HepG2 (cell line): ENCODE measurements around the gene NDE1. TPM values are rescaled to one million over a fixed set of nuclear protein-coding genes. Genes with fewer than 3 reads are reported as not detected.

Experiments used
- ATAC-seq: fragments of 200-7000 bp; cut with Tn5 transposase; 3 replicates; pipeline ENCODE4 v1.9.1; 2020; ENCODE audit warnings: mild to moderate bottlenecking, moderate library complexity
- BruUV-seq: library from RNA; stranded (reverse); fragments of 400-500 nt; replicated peaks from 2 replicates; lab custom pipeline; 2021; lab: Mats Ljungman, UMichigan
- CTCF ChIA-PET: fragments of 300-600 bp; formaldehyde crosslinking; extraction: SDS; loops from one replicate; lab custom pipeline; 2021; ENCODE audit warnings: low total read pairs, inconsistent platforms, low intra/inter-chr PET ratio; lab: Yijun Ruan, JAX
- POLR2A ChIA-PET: fragments of 350-600 bp; sonication (Branson Sonifier 250); formaldehyde crosslinking; loops from one replicate; lab custom pipeline; 2020; ENCODE audit warnings: antibody characterized with exemption, inconsistent platforms; lab: Yijun Ruan, JAX
- DNase-seq: peaks from one replicate; pipeline ENCODE4 v3.0.0-alpha.2; 2015; ENCODE audit warnings: low spot score
- FAIRE-seq: peaks from 3 replicates; lab custom pipeline; 2011; peaks lifted over from hg19 to GRCh38; lab: Jason Lieb, UNC
- H2AFZ ChIP-seq: one replicate; pipeline ENCODE4 v1.6.1; 2011; ENCODE audit warnings: low read length, inconsistent platforms
- H3K27ac ChIP-seq: fragments of 300-600 bp; 3 replicates; pipeline ENCODE4 v1.8.0; 2011; ENCODE audit warnings: mixed run types, mild to moderate bottlenecking, mixed read lengths, low read length, inconsistent platforms; ENCODE audit not compliant: insufficient read depth; ENCODE audit errors: extremely low read length
- H3K27me3 ChIP-seq, 2 experiments: fragments of 200-600 bp in 1 of 2; 2 replicates in 1 of 2; 3 replicates in 1 of 2; pipeline versions ENCODE4 v1.6.0 to v1.8.0; 2011; ENCODE audit warnings: low read length in 2 of 2, mild to moderate bottlenecking in 2 of 2, moderate library complexity in 2 of 2, inconsistent platforms in 1 of 2; ENCODE audit not compliant: insufficient read depth in 2 of 2, control insufficient read depth in 1 of 2
- H3K36me3 ChIP-seq, 2 experiments: fragments of 200-600 bp in 1 of 2; replicated peaks in 1 of 2; 2 replicates in 1 of 2; 3 replicates in 1 of 2; pipeline versions ENCODE4 v1.5.1 to v1.8.0; 2011; ENCODE audit warnings: low read length in 2 of 2, inconsistent platforms in 1 of 2; ENCODE audit not compliant: insufficient read depth in 2 of 2, control insufficient read depth in 1 of 2
- H3K4me1 ChIP-seq: 2 replicates; pipeline ENCODE4 v1.5.1; 2012; ENCODE audit warnings: low read length, inconsistent platforms; ENCODE audit not compliant: insufficient read depth
- H3K4me2 ChIP-seq: 2 replicates; pipeline ENCODE4 v1.6.0; 2011; ENCODE audit warnings: low read depth, low read length, inconsistent platforms
- H3K4me3 ChIP-seq, 3 experiments: fragments of 200-600 bp in 1 of 3; sonication (generic), shearing (Covaris generic) in 1 of 3; replicated peaks in 1 of 3; 2 replicates each; pipeline ENCODE4 v1.5.1; 2011 to 2016; ENCODE audit warnings: low read length in 3 of 3, inconsistent platforms in 2 of 3, low read depth in 2 of 3, mild to moderate bottlenecking in 2 of 3, control low read depth in 1 of 3, mixed read lengths in 1 of 3; ENCODE audit not compliant: insufficient read depth in 1 of 3
- H3K79me2 ChIP-seq: one replicate; pipeline ENCODE4 v1.6.1; 2011; ENCODE audit warnings: low read length, inconsistent platforms; ENCODE audit not compliant: insufficient read depth
- H3K9ac ChIP-seq: 2 replicates; pipeline ENCODE4 v1.6.0; 2011; ENCODE audit warnings: mild to moderate bottlenecking, low read depth, low read length, inconsistent platforms; ENCODE audit not compliant: insufficient read depth
- H3K9me3 ChIP-seq: 2 replicates; pipeline ENCODE4 v1.5.1; 2012; ENCODE audit warnings: mild to moderate bottlenecking, low read length
- H4K20me1 ChIP-seq: 2 replicates; pipeline ENCODE4 v1.6.0; 2011; ENCODE audit warnings: inconsistent platforms, mild to moderate bottlenecking, low read length, moderate library complexity; ENCODE audit not compliant: insufficient read depth
- CHD4 ChIP-seq: fragments of 200-600 bp; sonication (generic); IDR thresholded peaks from 2 replicates; pipeline ENCODE4 v1.7.0; 2017; ENCODE audit warnings: mild to moderate bottlenecking, low read length, borderline replicate concordance
- CREM ChIP-seq, 2 experiments: sonication (generic) in 1 of 2; formaldehyde crosslinking in 1 of 2; IDR thresholded peaks; 2 replicates each; pipeline versions ENCODE4 v1.4.0 to v1.6.1; 2016 to 2020; ENCODE audit warnings: antibody characterized with exemption in 1 of 2, mild to moderate bottlenecking in 1 of 2, missing genetic modification reagents in 1 of 2
- HCFC1 ChIP-seq: fragments of 150-350 bp; IDR thresholded peaks from 2 replicates; pipeline ENCODE4 v1.6.1; 2014; ENCODE audit warnings: low read depth, low read length
- JUN ChIP-seq: sonication (generic); formaldehyde crosslinking; IDR thresholded peaks from 2 replicates; pipeline ENCODE4 v1.4.0; 2020; ENCODE audit warnings: mild to moderate bottlenecking, missing genetic modification reagents
- KDM2A ChIP-seq: sonication (generic); formaldehyde crosslinking; IDR thresholded peaks from 2 replicates; pipeline ENCODE4 v1.4.0; 2020; ENCODE audit warnings: low read depth, missing genetic modification reagents, borderline replicate concordance
- NAIF1 ChIP-seq: sonication (generic); formaldehyde crosslinking; IDR thresholded peaks from 2 replicates; pipeline ENCODE4 v1.5.0; 2020; ENCODE audit warnings: mild to moderate bottlenecking, missing genetic modification reagents, borderline replicate concordance
- PHF21A ChIP-seq: sonication (generic); formaldehyde crosslinking; IDR thresholded peaks from 2 replicates; pipeline ENCODE4 v1.5.0; 2020; ENCODE audit warnings: mild to moderate bottlenecking, missing genetic modification reagents
- PLRG1 ChIP-seq: fragments of 450-650 bp; conservative IDR thresholded peaks from 2 replicates; pipeline ENCODE4 v1.6.1; 2016
- RBM39 ChIP-seq: fragments of 200-400 bp; formaldehyde crosslinking; IDR thresholded peaks from one replicate; pipeline ENCODE4 v1.6.1; 2018; ENCODE audit warnings: antibody characterized with exemption, mild to moderate bottlenecking, low read depth, low read length; ENCODE audit not compliant: poor library complexity, severe bottlenecking
- THAP11 ChIP-seq: IDR thresholded peaks from 2 replicates; pipeline ENCODE4 v1.6.1; 2016; ENCODE audit warnings: missing biosample characterization, missing genetic modification reagents
- TOPORS ChIP-seq: sonication (generic); formaldehyde crosslinking; IDR thresholded peaks from 2 replicates; pipeline ENCODE4 v1.8.0; 2023; ENCODE audit warnings: mild to moderate bottlenecking, missing genetic modification reagents
- YEATS4 ChIP-seq: sonication (generic); formaldehyde crosslinking; IDR thresholded peaks from 2 replicates; pipeline ENCODE4 v1.4.0; 2020; ENCODE audit warnings: missing genetic modification reagents, borderline replicate concordance
- ZBTB3 ChIP-seq: sonication (generic); formaldehyde crosslinking; IDR thresholded peaks from 2 replicates; pipeline ENCODE4 v1.4.0; 2020; ENCODE audit warnings: low read depth, mild to moderate bottlenecking, moderate library complexity, missing genetic modification reagents, borderline replicate concordance
- ZBTB38 ChIP-seq: sonication (generic); formaldehyde crosslinking; IDR thresholded peaks from 2 replicates; pipeline ENCODE4 v1.5.1; 2020; ENCODE audit warnings: mild to moderate bottlenecking, missing genetic modification reagents
- ZMYM4 ChIP-seq: sonication (generic); formaldehyde crosslinking; IDR thresholded peaks from 2 replicates; pipeline ENCODE4 v1.8.1; 2023; ENCODE audit warnings: mild to moderate bottlenecking, missing genetic modification reagents
- ZNF10 ChIP-seq: sonication (generic); formaldehyde crosslinking; IDR thresholded peaks from 2 replicates; pipeline ENCODE4 v1.4.0; 2020; ENCODE audit warnings: mild to moderate bottlenecking, low read depth, missing genetic modification reagents, borderline replicate concordance
- ZNF263 ChIP-seq: sonication (generic); formaldehyde crosslinking; IDR thresholded peaks from 2 replicates; pipeline ENCODE4 v1.4.0; 2020; ENCODE audit warnings: missing genetic modification reagents
- ZNF350 ChIP-seq: sonication (generic); formaldehyde crosslinking; IDR thresholded peaks from 2 replicates; pipeline ENCODE4 v1.4.0; 2020; ENCODE audit warnings: mild to moderate bottlenecking, low read depth, missing genetic modification reagents, borderline replicate concordance
- WGBS: methylation state at CpG from one replicate; pipeline ENCODE4 v1.1.6; 2017; ENCODE audit warnings: low lambda C conversion rate; 5-methylcytosine and 5-hydroxymethylcytosine counted together
- in situ Hi-C: cut with HindIII; loops from 2 replicates; pipeline ENCODE4 v1.10.0; 2017; ENCODE audit warnings: low pct_unique_long_range_greater_than_20kb; ENCODE audit not compliant: extremely low pct_ligation_motif_present
- intact Hi-C: fragments of 100-400 bp; cut with micrococcal nuclease; formaldehyde crosslinking; loops from one replicate; pipeline ENCODE4 v1.10.0; 2022; ENCODE audit not compliant: unreplicated experiment
- polyA plus RNA-seq, 8 experiments: library from polyadenylated mRNA; depleted of rRNA in 3 of 8; stranded (reverse) in 7 of 8; unstranded in 1 of 8; fragments of >200 nt; fragmentation: Illumina TruSeq in 4 of 8; extraction: Trizol in 4 of 8; gene quantifications; 2 replicates each; pipeline versions ENCODE4 v1.2.1 to v1.2.3, GENCODE V29; 2011 to 2016; ENCODE audit warnings: low read depth in 4 of 8, missing spikeins in 1 of 8, mixed read lengths in 1 of 8; ENCODE audit not compliant: insufficient read depth in 1 of 8
- total RNA-seq, 5 experiments: library from RNA; depleted of rRNA; stranded (reverse); fragments of >200 nt; fragmentation: Illumina TruSeq; extraction: Trizol; gene quantifications; 2 replicates each; pipeline ENCODE4 v1.2.3, GENCODE V29; 2016; ENCODE audit warnings: low read depth in 1 of 5
- TF ChIP-seq, protein P1 (sequence below): sonication (generic); formaldehyde crosslinking; IDR thresholded peaks from 2 replicates; pipeline ENCODE4 v1.4.0; 2020; ENCODE audit warnings: missing genetic modification reagents, mild to moderate bottlenecking, borderline replicate concordance
- TF ChIP-seq, protein P2 (sequence below): sonication (generic); formaldehyde crosslinking; IDR thresholded peaks from 2 replicates; pipeline ENCODE4 v1.5.1; 2020; ENCODE audit warnings: missing genetic modification reagents, mild to moderate bottlenecking, borderline replicate concordance

NDE1 gene
- total and polyA plus RNA-seq, 2 of the 13 experiments (the other 11 are each of a cell fraction or from before 2014, with no cell fraction given): 40.9 to 72.5 TPM

DNA sequence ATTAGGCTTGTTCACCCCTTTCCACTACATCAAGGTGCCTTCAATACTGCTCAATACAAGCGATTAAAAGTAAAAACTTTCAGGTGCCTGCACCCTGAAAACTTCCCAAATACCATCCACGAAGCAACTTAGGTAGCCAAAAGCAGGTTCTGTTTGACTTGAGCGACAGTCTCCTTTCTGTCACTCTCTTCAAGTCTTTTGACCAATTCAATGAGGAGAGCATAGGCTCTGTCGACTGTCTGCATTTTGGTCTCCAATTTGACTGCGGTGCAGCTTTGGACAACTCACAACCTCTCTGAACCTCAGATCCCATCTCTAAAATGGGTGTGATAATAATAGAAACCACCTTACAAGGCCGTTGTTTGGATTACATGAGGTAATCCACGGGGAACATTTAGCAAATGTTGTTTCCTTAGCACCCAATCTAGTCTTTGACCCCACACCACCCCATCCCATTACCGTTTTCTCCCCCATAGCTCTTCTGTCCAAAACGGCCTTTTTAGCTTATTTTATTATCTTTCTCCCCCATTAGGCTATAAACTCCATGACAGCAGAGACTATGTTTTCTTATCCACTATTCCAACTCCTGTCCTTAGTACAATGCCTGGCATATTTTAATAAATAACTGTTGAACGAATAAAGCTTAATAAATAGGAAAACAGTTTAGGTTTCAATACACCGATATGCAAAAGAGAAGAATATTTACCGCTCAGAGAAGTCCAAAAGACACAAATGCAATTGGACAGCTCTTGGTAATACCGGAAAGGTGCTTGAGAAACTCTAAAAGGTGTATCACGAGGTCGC, 8.1 kb upstream of the NDE1 start (continued):
- TF ChIP-seq ZBTB3: 0 out of 2 replicates have a peak, but pooled peaks have one; percentile 35
- 0 out of 2 replicates have a peak, but pooled peaks have one; percentile 3 for TF ChIP-seq NAIF1 (CRISPR knock-in tag)
- no peak for TF ChIP-seq PLRG1
- peak; percentile 18 for TF ChIP-seq CHD4
- peak; percentile 24; the same call in 1 of the 2 replicates for TF ChIP-seq ZNF263
- TF ChIP-seq ZMYM4 (CRISPR knock-in tag): no peak
- TF ChIP-seq, all 625 proteins: peak for 71

DNA sequence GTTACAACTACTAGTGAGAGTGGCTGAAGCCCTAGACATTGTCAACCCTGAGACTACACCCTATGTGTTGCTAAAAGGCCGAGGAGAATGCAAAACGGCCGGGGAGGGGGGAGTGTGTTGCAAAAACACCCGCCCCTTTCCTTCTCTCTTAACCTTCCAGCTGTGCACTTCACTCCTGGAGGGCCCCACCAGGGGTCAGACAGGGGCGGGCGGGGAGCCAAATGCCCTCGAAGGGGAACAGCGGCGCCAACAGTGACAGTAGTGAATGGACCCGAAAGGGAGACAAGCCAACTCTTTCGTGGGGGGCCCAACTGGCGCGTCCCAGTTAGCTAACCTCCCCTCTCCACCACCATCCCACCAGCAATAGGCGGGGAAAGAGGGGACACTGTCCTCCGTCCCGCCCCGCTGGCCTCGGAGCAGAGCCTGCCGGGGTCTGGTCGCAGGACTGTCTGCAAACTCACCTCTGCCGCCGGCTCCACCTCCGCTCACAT, 7.4 kb upstream of the NDE1 start:
- Histone ChIP-seq H3K79me2 (peaks cover 27% of the 10 kb centered on the region), H3K36me3 (peaks cover 2 to 12% of the 10 kb centered on the region in 2 experiments; a peak in 4 of 5 replicates), H3K9ac (peak overlapping the region; percentile 100), H2AFZ (no peak overlapping the region), H3K9me3 (no peaks in the 10 kb centered on the region), H3K4me2 (peak overlapping the region; percentile 92), H4K20me1 (no peaks in the 10 kb centered on the region), H3K4me3 (peak overlapping the region; percentile 77 to 87 (median 83)), H3K27ac (peak overlapping the region; percentile 99), H3K4me1 (peaks cover 50% of the 10 kb centered on the region), H3K27me3 (no peaks in the 10 kb centered on the region; a peak in 1 of 5 replicates)
- DNase-seq (peak; percentile 94), FAIRE-seq (no peak), ATAC-seq (peak; percentile 94)
- TSS peak; percentile 74 for BruUV-seq
- intact Hi-C loops (loop anchor here (1.0 to 5.0 kb wide), 6 partner anchors 30 to 65 kb away; no protein-coding TSS in a partner anchor), in situ Hi-C loops (no loop called here)
- ChIA-PET CTCF (interaction anchor here (0.7 to 1.9 kb wide), 2 partner anchors 34 to 39 kb away, joined by 3 to 7 read pairs; no protein-coding TSS in a partner anchor), POLR2A (interaction anchor here (0.7 to 5.7 kb wide), 38 partner anchors 11 to 590 kb away, joined by 3 to 121 read pairs (median 6); partner anchors contain the start of gene RRN3)
- WGBS: 0% methylated on average over 23 of the region's 23 CpGs
- TF ChIP-seq ZNF350 (CRISPR knock-in tag) (peak; percentile 67; the same call in 1 of the 2 replicates), ZNF10 (CRISPR knock-in tag) (no peak), JUN (CRISPR knock-in tag) (no peak), KDM2A (CRISPR knock-in tag) (peak; percentile 42), PHF21A (CRISPR knock-in tag) (0 out of 2 replicates have a peak, but pooled peaks have one; percentile 61), CREM (IDR thresholded peaks at IDR 0.05) (peak; percentile 60; the same call in 1 of the 2 replicates), CREM (CRISPR knock-in tag; IDR thresholded peaks at IDR 0.05) (no peak), YEATS4 (peak; percentile 78; the same call in 1 of the 2 replicates), RBM39 (peak; percentile 47), HCFC1 (no peak), TOPORS (peak; percentile 69; the same call in 1 of the 2 replicates), THAP11 (CRISPR knock-in tag) (no peak), ZBTB38 (CRISPR knock-in tag) (peak; percentile 95)
- TF ChIP-seq, protein P1, sequence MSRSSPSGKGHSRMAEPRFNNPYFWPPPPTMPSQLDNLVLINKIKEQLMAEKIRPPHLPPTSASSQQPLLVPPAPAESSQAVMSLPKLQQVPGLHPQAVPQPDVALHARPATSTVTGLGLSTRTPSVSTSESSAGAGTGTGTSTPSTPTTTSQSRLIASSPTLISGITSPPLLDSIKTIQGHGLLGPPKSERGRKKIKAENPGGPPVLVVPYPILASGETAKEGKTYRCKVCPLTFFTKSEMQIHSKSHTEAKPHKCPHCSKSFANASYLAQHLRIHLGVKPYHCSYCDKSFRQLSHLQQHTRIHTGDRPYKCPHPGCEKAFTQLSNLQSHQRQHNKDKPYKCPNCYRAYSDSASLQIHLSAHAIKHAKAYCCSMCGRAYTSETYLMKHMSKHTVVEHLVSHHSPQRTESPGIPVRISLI (CRISPR knock-in tag): peak; percentile 67; the same call in 1 of the 2 replicates
- TF ChIP-seq, protein P2, sequence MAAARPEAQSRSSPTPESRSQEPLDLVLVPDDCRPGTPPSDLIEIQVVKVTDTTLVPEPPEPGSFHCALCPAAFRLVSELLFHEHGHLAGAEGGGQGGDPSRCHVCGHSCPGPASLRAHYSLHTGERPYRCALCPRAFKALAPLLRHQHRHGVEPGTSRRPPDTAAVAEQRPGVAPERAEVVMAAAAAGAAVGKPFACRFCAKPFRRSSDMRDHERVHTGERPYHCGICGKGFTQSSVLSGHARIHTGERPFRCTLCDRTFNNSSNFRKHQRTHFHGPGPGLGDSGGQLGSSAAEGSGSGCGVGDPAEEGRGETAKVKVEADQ (CRISPR knock-in tag): peak; percentile 65; the same call in 1 of the 2 replicates
